GM19324 (cell line): ENCODE data around the gene AGFG1.
"Not testable (repeated sequence)": the region's sequence is repeated elsewhere in the genome, so short reads cannot be mapped to it uniquely, and the experiment has no call there.

ENCODE experiments used
- ATAC-seq: cut with Tn5 transposase; IDR thresholded peaks from one replicate; pipeline ENCODE4 v1.9.1; 2021; ENCODE audit warnings: mild to moderate bottlenecking, moderate library complexity; ENCODE audit not compliant: unreplicated experiment, low FRiP score

AGFG1 gene

DNA sequence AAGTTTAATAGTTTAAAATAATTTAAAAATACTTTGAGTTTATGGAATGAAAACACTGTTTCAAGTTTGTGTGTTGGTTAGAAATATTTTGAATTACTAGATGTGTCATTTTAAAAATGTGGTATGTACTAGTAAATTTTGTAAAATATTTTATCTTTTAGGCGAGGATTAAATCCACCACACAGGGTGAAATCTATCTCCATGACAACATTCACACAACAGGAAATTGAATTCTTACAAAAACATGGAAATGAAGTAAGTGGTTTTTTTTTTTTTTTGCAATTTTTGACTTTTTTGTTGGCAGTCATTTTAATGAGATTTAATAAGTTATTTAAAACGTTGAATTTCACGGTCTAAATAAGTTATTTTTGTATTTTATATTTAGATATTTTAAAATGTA, 19.4 kb downstream of the AGFG1 start:
- ATAC-seq, result no peak

GRCh38 chr2:227493524-227493923, 21.6 kb downstream of the AGFG1 start:
- ATAC-seq, result no peak

DNA sequence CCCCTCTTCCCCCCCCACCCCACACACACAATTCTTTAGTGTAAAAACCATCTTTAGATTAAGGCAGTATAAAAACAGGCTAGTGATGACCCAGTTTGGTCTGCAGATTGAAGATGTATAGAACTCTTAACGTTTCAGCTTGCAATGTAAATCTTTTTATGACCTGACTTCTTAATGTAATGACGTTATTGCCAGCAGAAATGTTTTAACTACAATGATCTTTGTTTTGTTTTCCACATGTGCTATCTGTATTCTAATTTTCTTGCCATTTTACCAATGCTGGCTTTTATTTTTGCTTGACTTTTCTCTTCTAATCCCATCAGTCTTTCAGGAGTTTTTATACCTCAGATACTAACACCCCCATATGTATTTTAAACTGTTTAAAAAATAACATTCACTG, 25.2 kb downstream of the AGFG1 start:
- no peak for ATAC-seq

GRCh38 chr2:227499627-227500300, 27.8 kb downstream of the AGFG1 start:
- ATAC-seq, result no peak

DNA sequence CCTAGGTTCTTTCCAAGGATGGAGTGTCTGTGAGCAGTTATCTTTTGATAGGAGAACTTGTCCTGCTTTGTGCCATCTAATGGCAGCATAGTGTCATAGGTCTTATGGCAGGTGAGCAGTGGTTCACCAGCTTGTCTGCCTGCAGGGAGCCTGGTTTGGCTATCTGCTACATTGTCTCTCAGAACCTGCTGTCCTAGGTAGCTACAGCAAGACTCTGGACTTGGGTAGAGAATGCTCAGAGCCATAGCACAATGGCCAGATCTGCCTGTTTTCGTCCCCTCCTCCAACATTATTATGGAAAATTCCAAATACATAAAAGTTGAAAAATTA, 28.3 kb downstream of the AGFG1 start:
- no peak for ATAC-seq

DNA sequence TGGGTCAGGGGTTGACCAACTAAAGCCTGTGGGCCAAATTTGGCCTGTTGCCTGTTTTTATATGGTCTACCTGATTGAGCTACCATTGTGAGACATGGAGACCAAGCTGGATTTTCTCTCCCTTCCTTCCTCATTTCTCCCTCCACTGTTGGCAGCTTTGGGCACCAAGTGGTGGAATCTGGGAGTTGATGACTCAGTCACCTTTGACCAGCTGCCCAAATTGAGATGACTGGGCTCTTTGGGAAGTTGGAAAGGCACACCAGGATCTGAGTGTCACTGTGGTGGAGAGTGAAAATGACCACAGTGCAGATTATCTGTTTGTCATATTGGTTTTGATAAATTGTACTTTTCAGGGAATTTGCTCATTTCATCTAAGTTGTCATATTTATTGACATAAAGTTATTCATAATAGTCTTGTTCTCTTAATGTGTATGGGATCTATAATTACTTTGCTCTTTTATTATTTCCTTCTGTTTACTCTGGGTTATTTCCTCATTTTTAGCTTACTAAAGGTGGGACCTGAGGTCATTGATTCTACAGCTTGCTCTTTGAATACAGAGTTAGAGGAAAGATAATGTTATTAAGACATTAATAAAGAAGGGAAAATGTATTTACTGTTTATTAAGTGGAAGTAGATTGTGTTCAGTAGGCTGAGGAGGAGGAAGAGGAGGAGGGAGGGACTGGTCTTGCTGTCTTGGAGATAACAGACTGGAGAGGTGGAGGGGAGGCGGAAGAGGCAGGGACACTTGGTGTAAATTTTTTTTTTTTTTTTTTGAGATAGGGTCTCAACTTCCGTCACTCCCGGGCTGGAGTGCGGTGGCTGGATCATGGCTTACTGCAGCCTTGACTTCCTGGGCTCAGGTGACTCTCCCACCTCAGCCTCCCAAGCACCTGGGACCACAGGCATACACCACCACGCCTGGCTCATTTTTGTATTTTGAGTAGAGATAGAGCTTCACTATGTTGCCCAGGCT, 31.8 kb downstream of the AGFG1 start:
- ATAC-seq, result no peak

DNA sequence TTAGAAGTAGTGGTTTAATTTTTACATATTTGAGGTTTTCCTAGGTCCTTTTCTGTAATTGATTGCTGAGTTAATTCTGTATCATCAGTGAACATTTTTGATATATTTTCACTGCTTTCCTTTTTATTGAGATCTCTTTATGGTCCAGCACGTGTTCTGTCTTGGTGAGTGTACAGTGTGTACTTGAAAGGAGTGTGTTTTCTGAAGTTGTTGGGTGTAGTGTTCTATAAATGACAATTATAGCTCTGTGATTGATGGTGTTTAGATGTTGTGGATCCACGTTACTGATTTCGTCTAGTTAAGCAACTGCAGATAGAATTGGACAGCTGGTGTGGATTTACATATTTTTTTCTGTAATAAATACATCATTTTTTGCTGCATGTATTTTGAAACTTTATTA, 32.7 kb downstream of the AGFG1 start:
- ATAC-seq, result no peak

- ATAC-seq, result no peak
Measured at GRCh38 chr2:227506456-227506855, 34.5 kb downstream of the AGFG1 start.

DNA sequence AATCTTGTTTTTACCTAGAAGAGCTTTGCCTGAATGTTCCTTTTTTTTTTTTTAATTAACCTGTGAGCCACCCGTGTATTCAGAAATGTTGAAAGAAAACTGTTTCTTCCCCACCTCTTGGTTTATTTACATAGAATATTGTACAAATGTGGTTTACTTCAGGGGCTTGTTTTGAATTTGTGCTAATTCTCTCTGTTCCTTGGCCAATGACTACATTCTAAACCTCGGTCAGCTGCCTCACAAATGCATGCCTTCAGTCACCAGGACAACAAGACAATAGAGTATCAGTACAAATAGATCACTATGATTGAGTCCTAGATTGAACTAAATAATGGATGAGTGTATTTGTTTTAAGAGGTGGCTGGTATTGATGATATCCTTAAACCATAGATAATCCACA, 36.0 kb downstream of the AGFG1 start:
- ATAC-seq, result no peak

- no peak for ATAC-seq
Measured at GRCh38 chr2:227509076-227509475, 37.1 kb downstream of the AGFG1 start.

DNA sequence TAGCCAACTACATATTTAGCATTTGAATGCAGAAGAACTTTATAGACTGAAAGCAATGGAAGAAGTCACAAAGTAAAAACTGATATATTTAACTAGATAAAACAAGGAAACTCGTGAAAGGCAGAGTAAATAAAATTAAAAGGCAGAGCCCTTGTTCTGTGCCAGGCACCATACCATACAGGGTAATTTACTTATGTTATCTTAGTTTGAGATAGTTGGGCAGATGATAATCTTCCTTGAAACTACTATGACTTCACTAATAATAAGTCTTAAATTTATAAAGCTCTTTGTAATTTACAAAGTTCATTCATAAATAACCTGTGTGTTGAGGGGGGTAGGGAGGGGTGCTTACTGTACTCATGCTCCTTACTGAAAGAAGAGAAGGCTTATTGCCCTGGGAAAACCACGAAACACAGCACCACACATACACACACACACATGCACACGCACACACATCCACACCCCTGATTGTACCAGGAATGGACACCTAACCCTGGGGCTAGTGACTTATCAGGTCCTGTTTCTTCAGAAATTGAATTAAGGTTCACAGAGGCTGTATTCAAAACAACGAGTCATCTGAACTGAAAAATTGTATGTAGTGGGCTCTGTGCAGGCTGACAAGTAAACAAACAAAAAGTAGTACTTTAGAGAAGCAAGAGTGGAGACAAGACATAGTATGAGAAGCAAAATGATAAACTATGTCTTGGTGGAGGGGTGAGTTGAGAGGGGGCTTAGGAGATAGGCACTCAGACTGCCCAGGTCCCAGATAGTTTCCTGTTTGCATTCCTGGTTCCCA, 38.1 kb downstream of the AGFG1 start:
- ATAC-seq, result no peak

GRCh38 chr2:227510620-227510958, 38.6 kb downstream of the AGFG1 start:
- ATAC-seq, result no peak

DNA sequence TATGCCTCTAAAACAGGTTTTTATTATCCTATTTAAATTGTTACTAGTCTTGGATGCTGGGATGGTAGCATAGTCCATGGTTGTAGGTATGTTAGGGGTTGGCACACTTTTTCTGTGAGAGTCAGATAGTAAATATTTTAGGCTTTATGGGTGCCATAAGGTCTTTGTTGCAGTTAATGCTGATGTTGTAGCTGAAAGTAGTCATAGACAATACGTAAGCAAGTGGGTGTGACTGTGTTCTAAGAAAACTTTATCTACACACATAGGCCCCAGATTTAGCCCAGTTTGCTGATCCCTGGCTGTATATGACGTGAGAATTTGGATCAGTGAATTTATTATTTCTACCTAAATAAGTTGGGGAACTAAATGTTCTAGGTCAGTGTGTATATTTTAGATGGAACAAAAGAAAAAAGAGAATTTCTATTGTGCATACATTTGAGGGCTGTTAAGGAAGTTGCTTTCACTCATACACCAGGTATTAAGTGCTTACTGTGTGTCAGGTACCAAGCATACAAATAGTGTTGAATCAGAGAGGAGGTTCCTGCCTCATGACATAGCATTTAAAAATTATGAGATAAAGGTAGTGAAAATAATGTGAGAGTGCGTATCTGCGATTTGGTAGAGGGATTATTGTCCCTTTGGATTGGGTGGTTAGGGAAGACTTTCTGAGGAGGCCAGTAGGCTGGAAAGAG, 39.4 kb downstream of the AGFG1 start:
- no peak for ATAC-seq

GRCh38 chr2:227511955-227512354, 40.0 kb downstream of the AGFG1 start:
- no peak for ATAC-seq

- ATAC-seq, result no peak
Measured at GRCh38 chr2:227513113-227513512, 41.2 kb downstream of the AGFG1 start.

DNA sequence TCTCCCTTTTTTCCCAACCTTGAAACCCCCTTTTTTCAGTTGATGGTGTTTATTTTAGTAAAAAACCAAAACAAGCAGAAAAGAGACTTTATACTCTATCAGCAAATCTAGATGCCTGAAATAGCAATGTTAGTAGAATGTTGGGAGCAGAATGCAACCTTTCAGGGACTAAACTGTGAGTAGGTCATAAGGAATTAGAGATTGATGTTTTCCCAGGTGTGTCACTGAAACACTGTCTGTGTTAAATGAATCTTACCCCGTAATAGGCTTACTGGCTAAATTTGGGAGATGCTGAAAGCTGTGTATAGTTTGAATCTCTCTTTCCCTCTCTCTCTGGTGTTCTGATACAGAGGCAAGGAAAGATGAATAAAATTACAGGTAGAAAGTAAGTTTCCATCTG, 43.8 kb downstream of the AGFG1 start:
- no peak for ATAC-seq

GRCh38 chr2:227517724-227518123, 45.8 kb downstream of the AGFG1 start:
- no peak for ATAC-seq

DNA sequence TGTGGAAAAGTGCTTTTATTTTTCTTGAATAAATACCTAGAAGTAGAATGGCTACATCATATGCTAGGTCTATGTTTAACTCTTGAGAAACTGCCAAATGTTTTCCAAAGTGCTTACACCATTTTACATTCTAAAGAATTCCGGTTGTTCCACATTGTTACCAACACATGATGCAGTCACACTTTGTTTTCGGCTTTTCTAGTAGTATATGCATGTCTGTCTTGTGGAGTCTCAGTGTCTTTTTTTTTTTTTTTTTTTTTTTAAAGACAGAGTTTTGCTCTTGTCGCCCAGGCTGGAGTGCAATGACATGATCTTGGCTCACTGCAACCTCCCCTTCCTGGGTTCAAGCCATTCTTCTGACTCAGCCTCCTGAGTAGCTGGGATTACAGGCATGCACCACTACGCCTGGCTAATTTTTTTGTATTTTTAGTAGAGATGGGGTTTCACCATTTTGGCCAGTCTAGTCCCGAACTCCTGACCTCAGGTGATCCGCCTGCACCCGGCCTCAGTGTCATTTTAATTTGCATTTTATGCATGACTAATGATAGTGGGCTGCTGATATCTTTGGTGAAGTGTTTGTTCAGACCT, 46.4 kb downstream of the AGFG1 start:
- not testable (repeated sequence) for ATAC-seq

GRCh38 chr2:227521178-227521577, 49.2 kb downstream of the AGFG1 start:
- ATAC-seq, result not testable (repeated sequence)

GRCh38 chr2:227524665-227525064, 52.7 kb downstream of the AGFG1 start:
- ATAC-seq, result no peak
